HCT116 (cell line): Measurements from ENCODE around the gene PIERCE2. TPM values are rescaled to one million over a fixed set of nuclear protein-coding genes. Genes with fewer than 3 reads are reported as not detected.

Experiments
- ATAC-seq: fragments of 200-7000 bp; cut with Tn5 transposase; 2 replicates; pipeline ENCODE4 v1.9.1; 2020; ENCODE audit warnings: mild to moderate bottlenecking, moderate library complexity
- BruUV-seq: library from RNA; stranded (reverse); fragments of 400-500 nt; replicated peaks from 2 replicates; lab custom pipeline; 2021; lab: Mats Ljungman, UMichigan
- CTCF ChIA-PET: fragments of 300-600 bp; sonication (Branson Sonifier 250); formaldehyde crosslinking; loops from one replicate; lab custom pipeline; 2021; ENCODE audit warnings: antibody characterized with exemption; lab: Charles Lee
- POLR2A ChIA-PET: fragments of 300-600, 350-600 bp; sonication (Branson Sonifier 250); formaldehyde crosslinking; loops from one replicate; lab custom pipeline; 2021; ENCODE audit warnings: antibody characterized with exemption; lab: Charles Lee
- RAD21 ChIA-PET, 2 experiments: fragments of 300-600 bp; sonication (Branson Sonifier 250); formaldehyde crosslinking; loops; one replicate each; lab custom pipeline; 2023; ENCODE audit warnings: low total read pairs in 2 of 2; ENCODE audit not compliant: uncharacterized antibody in 2 of 2, unreplicated experiment in 2 of 2, low non-redundant PET in 1 of 2; lab: Charles Lee
- DNase-seq: peaks from one replicate; pipeline ENCODE4 v3.0.0-alpha.2; 2010; ENCODE audit warnings: low read depth, low spot score
- H2AFZ ChIP-seq: fragments of 200-600 bp; shearing (Covaris generic), sonication (generic); 2 replicates; pipeline ENCODE4 v1.6.1; 2017; ENCODE audit warnings: low read depth, mixed run types, mixed read lengths, antibody characterized with exemption, low read length; ENCODE audit not compliant: poor library complexity, severe bottlenecking
- H3K27ac ChIP-seq: 2 replicates; pipeline ENCODE4 v1.5.1; 2012; ENCODE audit warnings: low read depth, low read length
- H3K27me3 ChIP-seq: fragments of 200-600 bp; sonication (generic); 2 replicates; pipeline ENCODE4 v1.6.1; 2016; ENCODE audit warnings: mixed run types, low read length, mixed read lengths; ENCODE audit not compliant: insufficient read depth
- H3K36me3 ChIP-seq, 2 experiments: fragments of 200-500 bp in 1 of 2; fragments of 200-600 bp in 1 of 2; sonication (Bioruptor generic) in 1 of 2; sonication (generic) in 1 of 2; 2 replicates each; pipeline versions ENCODE4 v1.5.1 to v1.6.1; 2014 to 2016; ENCODE audit warnings: low read length in 2 of 2, inconsistent platforms in 1 of 2, mixed read lengths in 1 of 2, mixed run types in 1 of 2; ENCODE audit not compliant: insufficient read depth in 2 of 2, control insufficient read depth in 1 of 2
- H3K4me1 ChIP-seq, 2 experiments: fragments of 200-600 bp in 1 of 2; sonication (generic) in 1 of 2; 2 replicates each; pipeline versions ENCODE4 v1.5.1 to v1.6.1; 2012 to 2017; ENCODE audit warnings: low read length in 2 of 2, inconsistent platforms in 1 of 2, mild to moderate bottlenecking in 1 of 2, mixed read lengths in 1 of 2, mixed run types in 1 of 2, moderate library complexity in 1 of 2; ENCODE audit not compliant: insufficient read depth in 2 of 2, control insufficient read depth in 1 of 2
- H3K4me2 ChIP-seq: fragments of 200-600 bp; sonication (generic); 2 replicates; pipeline ENCODE4 v1.6.1; 2017; ENCODE audit warnings: mixed run types, low read length, mixed read lengths
- H3K4me3 ChIP-seq, 2 experiments: fragments of 200-600 bp in 1 of 2; sonication (generic) in 1 of 2; replicated peaks in 1 of 2; 2 replicates each; pipeline ENCODE4 v1.5.1; 2011 to 2016; ENCODE audit warnings: low read length in 2 of 2, control low read depth in 1 of 2, low read depth in 1 of 2, mild to moderate bottlenecking in 1 of 2, mixed read lengths in 1 of 2, mixed run types in 1 of 2
- H3K79me2 ChIP-seq: fragments of 200-600 bp; sonication (generic); 2 replicates; pipeline ENCODE4 v1.6.1; 2017; ENCODE audit warnings: mild to moderate bottlenecking, mixed run types, low read length, moderate library complexity, mixed read lengths; ENCODE audit not compliant: insufficient read depth
- H3K9ac ChIP-seq: fragments of 200-600 bp; sonication (generic); 2 replicates; pipeline ENCODE4 v1.6.1; 2016; ENCODE audit warnings: low read length, mixed read lengths
- H3K9me2 ChIP-seq: fragments of 200-600 bp; sonication (generic), shearing (Covaris generic); 2 replicates; pipeline ENCODE4 v1.6.1; 2017; ENCODE audit warnings: mixed run types, mild to moderate bottlenecking, moderate library complexity; ENCODE audit not compliant: insufficient read depth
- H3K9me3 ChIP-seq, 2 experiments: fragments of 200-500 bp in 1 of 2; fragments of 200-600 bp in 1 of 2; sonication (Bioruptor generic) in 1 of 2; sonication (generic) in 1 of 2; 2 replicates each; pipeline ENCODE4 v1.6.1; 2014 to 2017; ENCODE audit warnings: low read length in 2 of 2, mixed read lengths in 2 of 2, inconsistent platforms in 1 of 2, low read depth in 1 of 2, mild to moderate bottlenecking in 1 of 2, mixed run types in 1 of 2, moderate library complexity in 1 of 2; ENCODE audit not compliant: control insufficient read depth in 1 of 2, insufficient read depth in 1 of 2
- H4K20me1 ChIP-seq: fragments of 200-600 bp; sonication (generic), shearing (Covaris generic); 2 replicates; pipeline ENCODE4 v1.6.1; 2017; ENCODE audit warnings: mixed run types, mild to moderate bottlenecking, moderate library complexity; ENCODE audit not compliant: insufficient read depth
- CBX3 ChIP-seq: IDR thresholded peaks from 2 replicates; pipeline ENCODE4 v1.6.1; 2012; ENCODE audit warnings: low read depth
- CEBPB ChIP-seq: IDR thresholded peaks from 2 replicates; pipeline ENCODE4 v1.6.1; 2012; ENCODE audit warnings: low read depth
- CTCF ChIP-seq, 3 experiments: fragments of 200-600 bp in 1 of 3; sonication (generic) in 1 of 3; IDR thresholded peaks in 2 of 3; conservative IDR thresholded peaks in 1 of 3; 2 replicates each; pipeline ENCODE4 v1.5.1; 2012 to 2017; ENCODE audit warnings: low read depth in 2 of 3, low read length in 2 of 3, antibody characterized with exemption in 1 of 3, borderline replicate concordance in 1 of 3, control low read depth in 1 of 3, mild to moderate bottlenecking in 1 of 3, mixed read lengths in 1 of 3, mixed run types in 1 of 3, moderate library complexity in 1 of 3; ENCODE audit not compliant: insufficient read depth in 1 of 3
- EGR1 ChIP-seq: IDR thresholded peaks from 2 replicates; pipeline ENCODE4 v1.6.1; 2012; ENCODE audit warnings: low read depth
- EZH2 ChIP-seq: fragments of 200-600 bp; sonication (generic); IDR thresholded peaks from 2 replicates; pipeline ENCODE4 v1.6.1; 2017; ENCODE audit warnings: antibody characterized with exemption, mixed run types
- JUND ChIP-seq: IDR thresholded peaks from 2 replicates; pipeline ENCODE4 v1.6.1; 2012
- MAX ChIP-seq: IDR thresholded peaks from 2 replicates; pipeline ENCODE4 v1.6.1; 2012
- POLR2A ChIP-seq: IDR thresholded peaks from 2 replicates; pipeline ENCODE4 v1.7.0; 2011; ENCODE audit warnings: borderline replicate concordance; ENCODE audit not compliant: insufficient read depth, insufficient read length; ENCODE audit errors: extremely low read depth
- POLR2AphosphoS5 ChIP-seq: IDR thresholded peaks from 2 replicates; pipeline ENCODE4 v1.6.1; 2011; ENCODE audit warnings: mild to moderate bottlenecking, low read depth, low read length, moderate library complexity
- SRF ChIP-seq: IDR thresholded peaks from 2 replicates; pipeline ENCODE4 v1.6.1; 2012; ENCODE audit warnings: low read depth
- ZBTB33 ChIP-seq: IDR thresholded peaks from 2 replicates; pipeline ENCODE4 v1.6.1; 2011; ENCODE audit warnings: mild to moderate bottlenecking, low read length, moderate library complexity; ENCODE audit not compliant: insufficient replicate concordance; ENCODE audit errors: extremely low read depth
- ZFX ChIP-seq: fragments of 450-650 bp; IDR thresholded peaks from 2 replicates; pipeline ENCODE4 v1.6.1; 2017
- ZNF274 ChIP-seq: fragments of 200-500 bp; sonication (Bioruptor generic); IDR thresholded peaks from 2 replicates; pipeline ENCODE4 v1.6.1; 2014; ENCODE audit warnings: mild to moderate bottlenecking, low read depth, low read length, inconsistent platforms
- intact Hi-C: fragments of 100-400 bp; cut with micrococcal nuclease; formaldehyde crosslinking; loops from 2 replicates; pipeline ENCODE4 v1.10.0; 2022
- total RNA-seq: library from RNA; stranded (reverse); gene quantifications from one replicate; pipeline ENCODE4 v1.2.1, GENCODE V29; 2021; ENCODE audit not compliant: unreplicated experiment

PIERCE2 gene
- total RNA-seq, 1 experiment from 2014 or later = 2.0 TPM

GRCh38 chr15:55372701-55373440 is 35.4 kb upstream of the PIERCE2 start:
- ChIA-PET POLR2A (no interaction called here), CTCF (interaction anchor here (1.3 kb wide), 1 partner anchor 35 kb away, joined by 3 read pairs; the partner anchor contains the start of genes CCPG1 and PIERCE2), RAD21 (no interaction called here)
- H2AFZ ChIP-seq = no peak overlapping the region
- DNase-seq (no peak), ATAC-seq (no peak)
- H3K9me3 ChIP-seq = no peaks in the 10 kb centered on the region
- H3K9ac ChIP-seq = no peak overlapping the region
- no peak overlapping the region for H3K27ac ChIP-seq
- H3K4me3 ChIP-seq = no peak overlapping the region
- 0 out of 4 replicates have a peak, but pooled peaks cover 0 to 2% of the 10 kb centered on the region in 2 experiments for H3K36me3 ChIP-seq
- no peaks in the 10 kb centered on the region for H3K4me1 ChIP-seq
- intact Hi-C loops = no loop called here
- TF ChIP-seq JUND = no peak
- TF ChIP-seq POLR2A = no peak
- TF ChIP-seq CTCF (IDR thresholded peaks at IDR 0.05 in 2 of 3, conservative IDR thresholded peaks at IDR 0.05 in 1 of 3; ENCODE audit: borderline replicate concordance in 1 of 3, insufficient read depth in 1 of 3, low read depth in 2 of 3, low read length in 2 of 3) = no peak
- TF ChIP-seq ZBTB33 = no peak
- no peak for TF ChIP-seq EZH2
- TF ChIP-seq POLR2AphosphoS5 = no peak
- no peak for TF ChIP-seq ZNF274
- no peak for TF ChIP-seq ZFX
- TF ChIP-seq SRF = no peak
- TF ChIP-seq MAX = no peak
- TF ChIP-seq CBX3 = no peak
- no peak for TF ChIP-seq EGR1
- no peak for TF ChIP-seq CEBPB
- no TSS peak for BruUV-seq
- H3K4me2 ChIP-seq = no peak overlapping the region
- H3K9me2 ChIP-seq = no peaks in the 10 kb centered on the region
- H3K27me3 ChIP-seq = no peaks in the 10 kb centered on the region
- H4K20me1 ChIP-seq = no peaks in the 10 kb centered on the region
- no peaks in the 10 kb centered on the region for H3K79me2 ChIP-seq
